SU-DHL-6 (cell line): ENCODE measurements around the gene FSCN2.

Experiments used
- CTCF ChIP-seq: fragments of 200-600 bp; sonication (generic); IDR thresholded peaks from one replicate; pipeline ENCODE4 v1.5.1; 2017; ENCODE audit warnings: antibody characterized with exemption, mild to moderate bottlenecking, low read length, moderate library complexity; ENCODE audit not compliant: insufficient read depth, poor library complexity, severe bottlenecking
- EZH2phosphoT487 ChIP-seq: fragments of 200-600 bp; sonication (generic), shearing (Covaris generic); conservative IDR thresholded peaks from 2 replicates; pipeline ENCODE4 v1.6.1; 2018; ENCODE audit warnings: mild to moderate bottlenecking, antibody characterized with exemption, low read length, moderate library complexity, mixed read lengths

- TF ChIP-seq CTCF (no peak), EZH2phosphoT487 (no peak)
These were observed 53.6 kb downstream of the FSCN2 start for GRCh38 chr17:81581758-81582157.
